GM18861 (cell line): ENCODE data around the gene TMPRSS11B.
"Not testable (repeated sequence)": the region's sequence is repeated elsewhere in the genome, so short reads cannot be mapped to it uniquely, and the experiment has no call there.

Experiments
- ATAC-seq: cut with Tn5 transposase; IDR thresholded peaks from one replicate; pipeline ENCODE4 v1.9.1; 2021; ENCODE audit not compliant: unreplicated experiment

The TMPRSS11B gene

GRCh38 chr4:68245594-68245993 is at the start of gene TMPRSS11B:
Gene TMPRSS11B (minus strand): TSS chr4:68245694. CDS start chr4:68245558, 136 bp downstream.
- no peak for ATAC-seq

- ATAC-seq: no peak
Measured at GRCh38 chr4:68291256-68291655, 45.8 kb upstream of the TMPRSS11B start.

- no peak for ATAC-seq
Measured at GRCh38 chr4:68288393-68288740, 42.9 kb upstream of the TMPRSS11B start.

GRCh38 chr4:68287704-68288392 is 42.4 kb upstream of the TMPRSS11B start:
- no peak for ATAC-seq

GRCh38 chr4:68283714-68284113 is 38.2 kb upstream of the TMPRSS11B start:
- no peak for ATAC-seq

GRCh38 chr4:68283095-68283494 is 37.6 kb upstream of the TMPRSS11B start:
- ATAC-seq: no peak

GRCh38 chr4:68281796-68282740 is 36.6 kb upstream of the TMPRSS11B start:
- not testable (repeated sequence) for ATAC-seq

- no peak for ATAC-seq
Measured at GRCh38 chr4:68278029-68278428, 32.5 kb upstream of the TMPRSS11B start.

GRCh38 chr4:68277627-68278026 is 32.1 kb upstream of the TMPRSS11B start:
- ATAC-seq: no peak

- ATAC-seq: no peak
Measured at GRCh38 chr4:68272860-68273259, 27.4 kb upstream of the TMPRSS11B start.

- peak; percentile 42 for ATAC-seq
Measured at GRCh38 chr4:68272380-68272779, 26.9 kb upstream of the TMPRSS11B start.

GRCh38 chr4:68271851-68272357 is 26.4 kb upstream of the TMPRSS11B start:
- ATAC-seq: peak; percentile 67

- ATAC-seq: no peak
Measured at GRCh38 chr4:68267433-68267944, 22.0 kb upstream of the TMPRSS11B start.

- ATAC-seq: no peak
Measured at GRCh38 chr4:68264875-68265565, 19.5 kb upstream of the TMPRSS11B start.

GRCh38 chr4:68259191-68259590 is 13.7 kb upstream of the TMPRSS11B start:
- ATAC-seq: no peak

- no peak for ATAC-seq
Measured at GRCh38 chr4:68257719-68258118, 12.2 kb upstream of the TMPRSS11B start.

GRCh38 chr4:68256284-68256683 is 10.8 kb upstream of the TMPRSS11B start:
- no peak for ATAC-seq

GRCh38 chr4:68250151-68250930 is 4.8 kb upstream of the TMPRSS11B start:
- no peak for ATAC-seq

GRCh38 chr4:68249434-68249833 is 3.9 kb upstream of the TMPRSS11B start:
- ATAC-seq: peak; percentile 79

GRCh38 chr4:68240620-68241019 is 4.9 kb downstream of the TMPRSS11B start:
- no peak for ATAC-seq
